GM12878 (cell line): ENCODE measurements around the gene TNFSF9. TPM values are rescaled to one million over a fixed set of nuclear protein-coding genes. Genes with fewer than 3 reads are reported as not detected.

ENCODE experiments used
- BCLAF1 ChIP-seq: fragments of 450-650 bp; IDR thresholded peaks from 2 replicates; pipeline ENCODE4 v1.6.1; 2017; ENCODE audit warnings: antibody characterized with exemption, mild to moderate bottlenecking, moderate library complexity
- HSF1 ChIP-seq: fragments of 150-350 bp; IDR thresholded peaks from 2 replicates; pipeline ENCODE4 v1.6.1; 2014; ENCODE audit warnings: mild to moderate bottlenecking, low read depth, low read length
- ZBTB40 ChIP-seq: fragments of 450-650 bp; IDR thresholded peaks from 2 replicates; pipeline ENCODE4 v1.6.1; 2016; ENCODE audit warnings: mild to moderate bottlenecking, moderate library complexity, borderline replicate concordance
- polyA plus RNA-seq, 11 experiments: library from polyadenylated mRNA; depleted of rRNA in 4 of 11; unstranded in 6 of 11; stranded (reverse) in 5 of 11; fragments of >200 nt; fragmentation: Nextera tagmentation in 4 of 11; fragmentation: Illumina TruSeq in 1 of 11; extraction: Ambion mirVana in 4 of 11; extraction: Trizol in 1 of 11; gene quantifications; 1 replicate in 1 of 11; 2 replicates in 10 of 11; pipeline versions ENCODE4 v1.2.1 to v1.2.3, GENCODE V29; 2011 to 2016; ENCODE audit warnings: inconsistent platforms in 2 of 11, missing spikeins in 2 of 11, low read depth in 1 of 11
- total RNA-seq, 4 experiments: library from RNA; depleted of rRNA in 3 of 4; stranded (reverse); fragments of >200 nt in 3 of 4; fragmentation: Illumina TruSeq in 1 of 4; extraction: Trizol in 1 of 4; gene quantifications; 2 replicates each; pipeline versions ENCODE4 v1.2.1 to v1.2.3, GENCODE V29; 2013 to 2021
- TF ChIP-seq, protein P1 (sequence below): fragments of 450-650 bp; IDR thresholded peaks from 2 replicates; pipeline ENCODE4 v1.6.1; 2016; ENCODE audit warnings: mild to moderate bottlenecking
- TF ChIP-seq, protein P2 (sequence below): fragments of 450-650 bp; formaldehyde crosslinking; IDR thresholded peaks from 2 replicates; pipeline ENCODE4 v1.4.0; 2022; ENCODE audit warnings: mild to moderate bottlenecking, moderate library complexity
- TF ChIP-seq, protein P3 (sequence below): IDR thresholded peaks from 2 replicates; pipeline ENCODE4 v1.6.1; 2011; ENCODE audit warnings: borderline replicate concordance, low read depth, mild to moderate bottlenecking, moderate library complexity, mixed read lengths, low read length; ENCODE audit not compliant: insufficient read depth; ENCODE audit errors: extremely low read length
- TF ChIP-seq, protein P4 (sequence below): IDR thresholded peaks from 2 replicates; pipeline ENCODE4 v1.6.1; 2012; ENCODE audit warnings: low read depth, low read length, improper control_type of control experiment

The TNFSF9 gene
- total and polyA plus RNA-seq, 10 of the 15 experiments (the other 5 are each of a cell fraction or from before 2014, with no cell fraction given) = 6.2 to 75.3 (median 22.1) TPM

DNA sequence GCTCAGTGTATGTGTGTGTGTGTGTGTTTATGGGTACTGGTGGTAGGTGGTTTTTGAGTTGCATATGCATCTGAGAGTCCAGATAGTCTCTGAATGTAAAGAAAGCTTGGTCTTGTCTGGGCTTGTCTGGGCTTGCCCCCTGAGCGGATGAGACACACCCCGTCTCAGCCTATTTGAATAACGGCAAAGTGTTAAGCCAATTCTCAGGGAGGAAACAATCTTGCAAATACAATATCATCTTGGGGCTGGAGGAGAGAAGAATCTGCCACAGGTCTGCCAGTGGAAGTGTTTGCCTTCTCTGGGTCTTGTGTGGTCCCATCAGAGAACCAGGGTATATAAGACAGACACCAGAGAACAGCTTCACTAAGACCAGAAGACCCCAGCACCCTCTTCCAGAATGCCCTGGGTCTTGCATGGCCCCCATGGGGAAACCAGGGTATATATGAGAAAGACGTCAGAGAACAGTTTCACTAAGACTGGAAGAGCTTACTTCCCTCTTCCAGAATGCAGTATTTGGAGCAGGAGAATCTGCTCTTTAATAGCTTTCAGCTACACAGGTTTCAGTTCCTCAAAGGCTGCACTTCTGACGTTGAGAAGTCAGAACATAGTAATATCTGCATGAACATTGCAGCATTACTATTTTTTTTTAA lies 46.8 kb downstream of the TNFSF9 start (continued):
- TF ChIP-seq, protein P1, sequence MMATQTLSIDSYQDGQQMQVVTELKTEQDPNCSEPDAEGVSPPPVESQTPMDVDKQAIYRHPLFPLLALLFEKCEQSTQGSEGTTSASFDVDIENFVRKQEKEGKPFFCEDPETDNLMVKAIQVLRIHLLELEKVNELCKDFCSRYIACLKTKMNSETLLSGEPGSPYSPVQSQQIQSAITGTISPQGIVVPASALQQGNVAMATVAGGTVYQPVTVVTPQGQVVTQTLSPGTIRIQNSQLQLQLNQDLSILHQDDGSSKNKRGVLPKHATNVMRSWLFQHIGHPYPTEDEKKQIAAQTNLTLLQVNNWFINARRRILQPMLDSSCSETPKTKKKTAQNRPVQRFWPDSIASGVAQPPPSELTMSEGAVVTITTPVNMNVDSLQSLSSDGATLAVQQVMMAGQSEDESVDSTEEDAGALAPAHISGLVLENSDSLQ = peak; percentile 31
- TF ChIP-seq HSF1 = no peak
- TF ChIP-seq BCLAF1 = no peak
- TF ChIP-seq, protein P2, sequence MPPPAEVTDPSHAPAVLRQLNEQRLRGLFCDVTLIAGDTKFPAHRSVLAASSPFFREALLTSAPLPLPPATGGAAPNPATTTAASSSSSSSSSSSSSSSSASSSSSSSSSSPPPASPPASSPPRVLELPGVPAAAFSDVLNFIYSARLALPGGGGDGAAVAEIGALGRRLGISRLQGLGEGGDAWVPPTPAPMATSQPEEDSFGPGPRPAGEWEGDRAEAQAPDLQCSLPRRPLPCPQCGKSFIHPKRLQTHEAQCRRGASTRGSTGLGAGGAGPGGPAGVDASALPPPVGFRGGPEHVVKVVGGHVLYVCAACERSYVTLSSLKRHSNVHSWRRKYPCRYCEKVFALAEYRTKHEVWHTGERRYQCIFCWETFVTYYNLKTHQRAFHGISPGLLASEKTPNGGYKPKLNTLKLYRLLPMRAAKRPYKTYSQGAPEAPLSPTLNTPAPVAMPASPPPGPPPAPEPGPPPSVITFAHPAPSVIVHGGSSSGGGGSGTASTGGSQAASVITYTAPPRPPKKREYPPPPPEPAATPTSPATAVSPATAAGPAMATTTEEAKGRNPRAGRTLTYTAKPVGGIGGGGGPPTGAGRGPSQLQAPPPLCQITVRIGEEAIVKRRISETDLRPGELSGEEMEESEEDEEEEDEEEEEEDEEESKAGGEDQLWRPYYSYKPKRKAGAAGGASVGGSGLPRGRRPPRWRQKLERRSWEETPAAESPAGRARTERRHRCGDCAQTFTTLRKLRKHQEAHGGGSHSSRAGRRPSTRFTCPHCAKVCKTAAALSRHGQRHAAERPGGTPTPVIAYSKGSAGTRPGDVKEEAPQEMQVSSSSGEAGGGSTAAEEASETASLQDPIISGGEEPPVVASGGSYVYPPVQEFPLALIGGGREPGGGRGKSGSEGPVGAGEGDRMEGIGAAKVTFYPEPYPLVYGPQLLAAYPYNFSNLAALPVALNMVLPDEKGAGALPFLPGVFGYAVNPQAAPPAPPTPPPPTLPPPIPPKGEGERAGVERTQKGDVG = no peak
- TF ChIP-seq, protein P3, sequence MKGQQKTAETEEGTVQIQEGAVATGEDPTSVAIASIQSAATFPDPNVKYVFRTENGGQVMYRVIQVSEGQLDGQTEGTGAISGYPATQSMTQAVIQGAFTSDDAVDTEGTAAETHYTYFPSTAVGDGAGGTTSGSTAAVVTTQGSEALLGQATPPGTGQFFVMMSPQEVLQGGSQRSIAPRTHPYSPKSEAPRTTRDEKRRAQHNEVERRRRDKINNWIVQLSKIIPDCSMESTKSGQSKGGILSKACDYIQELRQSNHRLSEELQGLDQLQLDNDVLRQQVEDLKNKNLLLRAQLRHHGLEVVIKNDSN = no peak
- TF ChIP-seq ZBTB40 = no peak; the same call in 1 of the 2 replicates
- TF ChIP-seq, protein P4, sequence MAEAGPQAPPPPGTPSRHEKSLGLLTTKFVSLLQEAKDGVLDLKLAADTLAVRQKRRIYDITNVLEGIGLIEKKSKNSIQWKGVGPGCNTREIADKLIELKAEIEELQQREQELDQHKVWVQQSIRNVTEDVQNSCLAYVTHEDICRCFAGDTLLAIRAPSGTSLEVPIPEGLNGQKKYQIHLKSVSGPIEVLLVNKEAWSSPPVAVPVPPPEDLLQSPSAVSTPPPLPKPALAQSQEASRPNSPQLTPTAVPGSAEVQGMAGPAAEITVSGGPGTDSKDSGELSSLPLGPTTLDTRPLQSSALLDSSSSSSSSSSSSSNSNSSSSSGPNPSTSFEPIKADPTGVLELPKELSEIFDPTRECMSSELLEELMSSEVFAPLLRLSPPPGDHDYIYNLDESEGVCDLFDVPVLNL = no peak
